Coronary artery (tissue), 2 donors: ENCODE results near the gene CYP26A1.
"Not testable (repeated sequence)": the region's sequence is repeated elsewhere in the genome, so short reads cannot be mapped to it uniquely, and the experiment has no call there.

Experiments used
- DNase-seq: peaks from one replicate; pipeline ENCODE4 v3.0.0-alpha.2; 2017; ENCODE audit warnings: low spot score
- H3K27ac ChIP-seq, 2 donors: fragments of 200-600 bp; sonication (generic); one replicate each; pipeline ENCODE4 v1.5.1; 2016 to 2019
- H3K4me3 ChIP-seq: fragments of 200-600 bp; sonication (generic); 2 replicates; pipeline ENCODE4 v1.5.1; 2016; ENCODE audit warnings: mild to moderate bottlenecking, moderate library complexity
- CTCF ChIP-seq: fragments of 200-600 bp; sonication (generic); IDR thresholded peaks from one replicate; pipeline ENCODE4 v1.5.1; 2019; ENCODE audit warnings: antibody characterized with exemption

CYP26A1 gene

GRCh38 chr10:93090619-93091018 is 16.9 kb downstream of the CYP26A1 start:
- no peak for TF ChIP-seq CTCF
- Histone ChIP-seq H3K4me3 (no peak overlapping the region), H3K27ac (no peak overlapping the region)
- no peak for DNase-seq

GRCh38 chr10:93091960-93092359 is 18.3 kb downstream of the CYP26A1 start:
- Histone ChIP-seq H3K4me3 (no peak overlapping the region), H3K27ac (no peak overlapping the region)
- TF ChIP-seq CTCF, result no peak

GRCh38 chr10:93095225-93095624 is 21.5 kb downstream of the CYP26A1 start:
- Histone ChIP-seq H3K4me3 (no peak overlapping the region), H3K27ac (no peak overlapping the region)
- TF ChIP-seq CTCF, result no peak
- DNase-seq, result no peak

More at GRCh38 chr10:93091960-93092359, 18.3 kb downstream of the CYP26A1 start:
- no peak for DNase-seq

DNA sequence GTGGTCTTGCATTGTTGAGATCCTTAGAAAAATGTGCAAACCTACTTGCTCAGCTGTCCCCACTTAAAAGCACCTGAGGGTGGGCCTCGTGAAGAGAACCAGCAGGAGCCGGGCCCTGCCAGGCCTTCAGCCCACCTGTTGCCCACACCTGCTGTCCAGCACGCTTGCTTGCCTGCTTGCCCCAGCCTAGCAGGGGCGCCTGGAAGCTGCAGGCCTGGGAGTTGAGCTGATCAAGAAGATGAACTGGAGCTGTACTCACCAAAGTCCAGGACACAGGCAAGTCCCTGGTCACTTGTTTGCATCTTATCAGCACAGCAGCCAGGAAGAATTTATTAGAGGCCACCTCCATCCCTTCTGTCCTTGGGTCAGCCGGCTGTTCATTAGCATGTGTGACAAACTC is 23.2 kb downstream of the CYP26A1 start:
- TF ChIP-seq CTCF, result no peak
- no peak overlapping the region for H3K27ac ChIP-seq
- no peak overlapping the region for H3K4me3 ChIP-seq
- DNase-seq, result no peak

DNA sequence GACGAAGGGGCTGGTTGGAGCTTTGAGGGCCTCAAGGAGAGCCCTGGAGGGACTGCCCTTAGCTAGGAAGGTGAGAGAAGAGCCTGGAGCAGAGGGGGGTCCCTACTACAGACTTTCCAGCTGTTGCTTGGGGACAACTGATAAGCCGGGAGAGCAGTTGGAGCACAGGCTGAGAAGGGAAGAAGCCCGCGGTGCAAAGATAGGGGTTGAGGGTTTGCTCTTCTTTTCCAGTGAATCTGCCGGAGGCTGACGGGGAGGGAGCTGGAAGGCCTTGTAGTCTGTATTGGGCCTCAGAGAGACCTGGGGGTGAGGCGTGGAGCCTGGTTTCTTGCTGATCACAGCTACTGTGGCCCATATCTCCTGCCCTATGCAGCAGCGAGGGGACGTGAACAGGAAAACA is 23.7 kb downstream of the CYP26A1 start:
- DNase-seq, result no peak
- TF ChIP-seq CTCF, result no peak
- no peak overlapping the region for H3K27ac ChIP-seq
- H3K4me3 ChIP-seq, result no peak overlapping the region

DNA sequence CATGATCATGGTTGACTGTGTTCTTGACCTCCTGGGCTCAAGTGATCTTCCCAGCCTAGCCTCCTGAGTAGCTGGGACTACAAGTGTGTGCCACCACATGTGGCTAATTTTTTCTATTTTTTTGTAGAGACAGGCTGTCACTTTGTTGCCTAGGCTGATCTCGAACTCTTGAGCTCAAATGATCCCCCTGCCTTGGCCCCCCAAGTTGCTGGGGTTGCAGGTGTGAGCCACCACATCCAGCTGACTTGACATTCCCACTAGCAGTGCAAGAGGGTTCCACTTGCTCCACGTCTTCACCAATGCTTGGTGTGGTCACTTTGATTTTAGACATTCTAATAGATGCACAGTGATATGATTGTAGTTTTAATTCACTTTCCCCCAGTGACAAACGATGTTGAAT is 25.1 kb downstream of the CYP26A1 start:
- Histone ChIP-seq H3K27ac (no peak overlapping the region), H3K4me3 (no peak overlapping the region)
- TF ChIP-seq CTCF, result no peak
- DNase-seq, result no peak

- H3K27ac ChIP-seq, result no peak overlapping the region
- TF ChIP-seq CTCF, result no peak
Measured at GRCh38 chr10:93099670-93100069, 26.0 kb downstream of the CYP26A1 start.

GRCh38 chr10:93101148-93101547 is 27.5 kb downstream of the CYP26A1 start:
- DNase-seq, H3K27ac ChIP-seq, H3K4me3 ChIP-seq: not testable (repeated sequence)

More at GRCh38 chr10:93099670-93100069, 26.0 kb downstream of the CYP26A1 start:
- H3K4me3 ChIP-seq, result no peak overlapping the region
- no peak for DNase-seq
